EH (cell line): ENCODE results near the gene SLC16A11.
"Not testable (repeated sequence)": the region's sequence is repeated elsewhere in the genome, so short reads cannot be mapped to it uniquely, and the experiment has no call there.

ENCODE experiments used
- DNase-seq: peaks from one replicate; pipeline ENCODE4 v3.0.0-alpha.2; 2015; ENCODE audit warnings: low read depth

SLC16A11 gene

DNA sequence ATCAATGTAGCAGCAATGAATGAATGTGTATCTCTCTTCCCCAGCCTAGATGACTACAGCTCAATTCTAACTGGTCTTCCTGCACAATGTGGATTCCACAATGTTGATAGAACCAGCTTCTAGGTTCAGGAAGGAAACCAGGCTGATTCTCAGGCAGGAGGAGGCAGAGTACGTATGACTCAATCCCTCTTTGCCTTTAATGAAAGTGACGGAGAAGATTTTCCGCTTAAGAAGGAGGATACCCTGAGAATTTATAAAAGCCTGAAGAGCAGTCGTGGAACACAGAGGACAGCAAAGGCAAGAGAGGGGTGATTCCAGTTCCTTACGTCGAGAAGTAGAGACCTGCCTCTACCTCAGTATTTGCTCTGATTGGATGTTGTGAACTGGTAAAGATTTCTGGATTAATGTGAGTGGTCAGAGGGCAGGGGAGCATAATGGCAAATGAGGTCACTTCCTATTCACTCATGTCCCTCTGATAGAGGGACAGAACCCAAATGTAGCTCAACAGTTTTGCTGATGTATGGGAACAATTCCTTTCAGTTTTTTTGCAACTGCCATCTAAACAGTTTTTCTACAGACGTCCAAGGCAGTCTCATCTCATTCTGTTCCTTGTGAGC is 15.0 kb upstream of the SLC16A11 start:
- peak; percentile 30 for DNase-seq

GRCh38 chr17:7056386-7056785 is 12.5 kb upstream of the SLC16A11 start:
- DNase-seq: peak; percentile 40

- not testable (repeated sequence) for DNase-seq
These were observed 6.7 kb upstream of the SLC16A11 start for GRCh38 chr17:7050583-7050982.

DNA sequence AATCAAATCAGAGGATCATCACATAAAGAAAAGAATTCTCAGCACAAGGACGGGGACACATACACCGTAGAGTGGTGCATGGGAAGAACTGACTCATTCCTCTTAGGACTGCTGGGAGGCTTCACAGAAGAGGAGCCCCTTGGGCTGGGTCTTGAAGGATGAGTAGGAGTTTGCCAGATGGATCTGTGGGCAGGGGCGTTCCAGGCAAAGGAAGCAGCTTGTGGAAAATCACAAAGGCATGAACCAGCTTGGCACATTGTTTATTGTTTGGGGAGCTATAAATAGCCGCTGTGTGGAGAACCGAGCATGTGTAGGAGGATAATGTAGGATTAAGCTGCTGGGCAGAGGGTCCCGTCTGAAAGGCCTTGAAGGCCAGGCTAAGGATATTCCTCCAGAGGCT is 5.1 kb upstream of the SLC16A11 start:
- no peak for DNase-seq

DNA sequence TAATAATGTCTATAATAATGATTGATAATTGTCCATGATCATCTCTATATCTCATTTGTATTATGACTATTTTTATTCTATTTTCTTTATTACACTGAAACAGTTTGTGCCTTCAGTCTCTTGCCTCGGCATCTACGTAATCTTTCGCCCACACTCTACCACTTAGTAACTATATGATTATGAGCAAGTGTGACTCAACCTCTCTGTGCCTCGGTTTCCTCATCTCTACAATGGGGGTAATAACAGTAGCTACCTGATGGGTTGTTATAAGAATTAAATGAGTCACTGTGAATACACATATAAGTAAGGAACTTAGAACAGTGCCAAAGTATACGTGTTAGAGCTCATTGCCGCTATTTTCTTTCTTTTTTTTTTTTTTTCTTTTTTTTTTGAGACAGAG is 3.7 kb upstream of the SLC16A11 start:
- DNase-seq: no peak

DNA sequence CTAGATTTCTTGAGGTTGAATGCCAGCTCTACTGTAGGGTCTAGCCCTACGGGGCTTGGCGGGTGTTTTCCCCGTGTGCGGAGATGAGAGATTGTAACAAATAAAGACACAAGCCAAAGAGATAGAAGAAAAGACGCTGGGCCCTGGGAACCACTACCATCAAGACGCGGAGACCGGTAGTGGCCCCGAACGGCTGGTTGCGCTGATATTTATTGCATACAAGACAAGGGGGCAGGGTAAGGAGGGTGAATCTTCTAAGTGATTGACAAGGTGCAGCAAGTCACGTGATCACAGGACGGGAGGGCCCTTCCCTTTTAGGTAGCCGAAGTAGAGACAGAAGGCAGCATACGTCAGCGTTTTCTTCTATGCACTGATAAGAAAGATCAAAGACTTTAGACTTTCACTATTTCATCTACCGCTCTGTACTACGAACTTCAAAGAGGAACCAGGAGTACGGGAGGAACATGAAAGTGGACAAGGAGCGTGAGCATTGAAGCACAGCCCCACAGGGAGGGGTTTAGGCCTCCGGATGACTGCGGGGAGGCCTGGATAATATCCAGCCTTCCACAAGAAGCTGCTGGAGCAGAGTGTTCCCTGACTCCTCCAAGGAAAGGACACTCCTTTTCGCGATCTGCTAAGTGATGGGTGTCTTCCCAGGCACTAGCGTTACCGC is 3.0 kb upstream of the SLC16A11 start:
- not testable (repeated sequence) for DNase-seq

GRCh38 chr17:7046127-7046724 is 2.3 kb upstream of the SLC16A11 start:
- DNase-seq: no peak

GRCh38 chr17:7045492-7046126 is 1.7 kb upstream of the SLC16A11 start:
- peak; percentile 75 for DNase-seq

GRCh38 chr17:7043182-7043496 is 753 bp downstream of the SLC16A11 start:
- DNase-seq: no peak

- DNase-seq: no peak
These were observed 1.3 kb downstream of the SLC16A11 start for GRCh38 chr17:7042501-7043181.

DNA sequence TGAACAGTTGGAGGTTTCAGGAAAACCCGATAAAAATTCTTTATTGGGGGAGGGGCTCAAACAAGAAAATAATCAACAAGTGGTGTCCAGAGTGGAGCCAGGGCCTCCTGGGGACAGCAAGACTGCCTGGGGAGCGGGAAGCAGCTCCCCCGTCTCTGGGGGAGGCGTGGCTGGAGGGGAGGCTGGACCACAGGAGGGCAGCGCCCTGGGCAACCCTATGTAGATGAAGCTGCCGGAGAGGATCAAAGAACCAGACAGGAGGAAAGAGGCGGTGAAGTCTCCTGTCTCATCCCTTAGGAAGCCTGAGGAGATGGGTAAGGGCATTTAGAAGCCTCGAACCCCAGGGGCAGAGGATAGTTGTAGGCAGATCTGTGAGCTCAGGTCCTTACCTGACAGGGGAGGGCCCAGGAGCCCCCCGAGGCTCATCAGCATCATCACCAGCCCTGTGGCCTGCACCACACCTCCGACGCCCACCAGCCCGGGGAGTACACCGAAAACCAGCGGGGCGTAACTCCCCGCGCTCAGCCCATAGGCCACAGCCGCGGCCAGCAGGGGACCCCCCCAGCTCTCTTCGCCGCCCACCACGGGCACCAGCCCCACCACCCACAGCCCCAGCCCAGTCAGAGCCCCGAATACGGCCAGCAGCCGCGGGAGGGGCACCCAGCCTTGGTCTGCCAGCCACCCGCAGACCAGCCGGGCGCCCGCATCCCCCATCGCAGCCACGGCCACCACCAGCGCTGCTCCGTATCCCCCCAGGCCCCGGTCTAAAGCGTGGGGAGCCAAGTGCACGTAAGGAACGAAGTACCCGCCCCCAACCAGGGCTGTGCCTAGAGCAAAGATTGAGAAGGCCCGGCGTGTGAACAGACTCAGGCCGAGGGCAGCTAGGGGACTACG is 2.0 kb downstream of the SLC16A11 start:
- no peak for DNase-seq

DNA sequence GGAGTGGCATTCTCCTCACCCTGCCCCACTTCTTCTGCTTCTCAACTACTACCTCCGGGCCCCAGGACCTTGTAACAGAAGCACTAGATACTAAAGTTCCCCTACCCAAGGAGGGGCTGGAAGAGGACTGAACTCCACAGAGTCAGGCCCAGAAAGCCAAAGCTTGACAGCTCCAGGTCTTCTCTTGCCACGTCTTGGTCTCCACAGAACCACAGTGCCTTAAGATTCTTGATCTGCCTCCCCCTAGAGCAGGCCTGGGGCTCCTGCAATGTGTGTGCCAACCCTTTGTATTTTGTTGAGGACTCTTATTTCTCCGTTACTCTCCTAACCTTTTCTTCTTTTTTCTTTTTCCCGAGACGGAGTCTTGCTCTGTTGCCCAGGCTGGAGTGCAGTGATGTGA is 4.1 kb downstream of the SLC16A11 start:
- DNase-seq: no peak

- no peak for DNase-seq
These were observed 5.6 kb downstream of the SLC16A11 start for GRCh38 chr17:7038025-7038862.

GRCh38 chr17:7035591-7036368 is 8.1 kb downstream of the SLC16A11 start, which contains the start of gene SLC16A13:
Gene SLC16A13, plus strand, starts transcription at chr17:7036015. Its CDS starts 368 bp downstream, at chr17:7036383.
- peak; percentile 95 for DNase-seq

DNA sequence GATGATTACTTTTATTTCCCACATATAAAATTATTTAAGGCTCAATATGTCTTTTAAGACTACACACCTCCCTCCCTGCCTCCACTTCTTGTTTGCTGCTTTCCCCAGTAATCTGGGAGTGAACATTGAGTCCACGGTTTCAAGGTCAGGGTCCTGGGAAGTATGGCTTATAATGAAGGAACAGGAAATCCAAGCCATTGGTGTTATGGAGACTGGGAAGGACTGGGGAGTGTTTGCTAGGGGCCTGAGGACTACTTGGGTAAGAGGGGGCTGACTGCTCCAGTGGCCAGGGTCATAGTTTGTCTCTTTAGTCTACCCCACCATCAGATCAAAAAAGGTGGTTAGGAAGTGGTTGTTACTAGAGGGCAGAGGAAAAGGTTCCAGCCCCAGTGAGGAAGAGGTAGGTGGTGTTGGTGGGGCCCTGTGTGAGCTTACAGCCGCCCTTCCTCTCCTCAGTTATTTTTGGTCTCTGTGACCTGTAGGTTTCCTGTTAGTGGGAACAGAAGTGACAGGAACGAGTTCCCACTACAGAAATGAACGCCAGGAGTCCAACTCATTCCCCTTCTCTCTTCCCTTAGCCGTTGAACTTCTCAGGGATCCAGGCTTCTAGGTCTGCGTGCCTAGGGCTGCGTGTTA is 8.8 kb downstream of the SLC16A11 start:
- DNase-seq: no peak

DNA sequence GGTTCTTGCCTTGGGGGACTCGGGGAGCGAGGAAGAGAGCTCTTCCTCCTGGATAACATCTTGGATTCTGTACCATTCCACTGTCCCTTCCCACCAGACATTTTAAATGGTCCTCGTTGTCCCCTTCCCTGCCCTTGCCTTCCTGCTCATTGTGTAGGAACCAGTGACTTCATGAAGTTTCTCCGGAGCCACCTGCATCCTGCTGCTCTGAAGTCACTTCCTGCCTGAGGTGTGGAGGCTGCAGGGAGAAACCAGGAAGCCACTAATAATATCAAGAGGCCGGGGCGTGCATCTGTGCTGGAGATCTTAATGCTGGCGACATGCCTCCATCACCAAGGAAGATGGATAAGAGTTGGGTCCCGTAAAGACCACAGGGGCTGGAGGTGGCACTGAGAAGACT is 14.2 kb downstream of the SLC16A11 start:
- DNase-seq: no peak

GRCh38 chr17:7029096-7029495 is 14.8 kb downstream of the SLC16A11 start:
- no peak for DNase-seq

DNA sequence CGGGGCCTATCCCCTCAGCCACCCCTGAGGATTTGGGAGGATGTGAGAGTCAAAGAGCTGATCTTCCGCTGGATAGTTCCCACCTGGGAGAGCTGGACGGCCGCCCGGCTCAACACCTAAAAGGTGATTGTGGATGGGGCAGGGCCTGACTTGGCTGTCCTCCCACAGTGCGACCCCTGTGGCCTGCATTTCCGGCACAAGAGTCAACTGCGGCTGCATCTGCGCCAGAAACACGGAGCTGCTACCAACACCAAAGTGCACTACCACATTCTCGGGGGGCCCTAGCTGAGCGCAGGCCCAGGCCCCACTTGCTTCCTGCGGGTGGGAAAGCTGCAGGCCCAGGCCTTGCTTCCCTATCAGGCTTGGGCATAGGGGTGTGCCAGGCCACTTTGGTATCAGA is 16.6 kb downstream of the SLC16A11 start:
- no peak for DNase-seq

DNA sequence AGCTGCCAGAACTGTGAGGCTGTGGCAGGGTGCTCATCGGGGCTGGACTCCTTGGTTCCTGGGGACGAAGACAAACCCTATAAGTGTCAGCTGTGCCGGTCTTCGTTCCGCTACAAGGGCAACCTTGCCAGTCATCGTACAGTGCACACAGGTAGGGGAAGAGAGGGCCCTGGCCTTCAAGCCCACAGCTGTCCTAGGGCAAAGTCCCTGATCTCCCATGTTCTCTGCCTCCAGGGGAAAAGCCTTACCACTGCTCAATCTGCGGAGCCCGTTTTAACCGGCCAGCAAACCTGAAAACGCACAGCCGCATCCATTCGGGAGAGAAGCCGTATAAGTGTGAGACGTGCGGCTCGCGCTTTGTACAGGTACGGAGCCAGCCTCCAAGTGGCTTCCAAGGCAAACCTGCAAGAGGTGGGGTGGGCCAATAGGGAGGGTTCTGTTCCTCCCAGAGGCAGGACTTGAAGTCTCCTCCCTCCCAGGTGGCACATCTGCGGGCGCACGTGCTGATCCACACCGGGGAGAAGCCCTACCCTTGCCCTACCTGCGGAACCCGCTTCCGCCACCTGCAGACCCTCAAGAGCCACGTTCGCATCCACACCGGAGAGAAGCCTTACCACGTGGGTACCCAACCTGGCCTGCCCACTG is 17.3 kb downstream of the SLC16A11 start:
- no peak for DNase-seq
